Measurements from ENCODE around the gene PDCD5.
"Not testable (repeated sequence)": the region's sequence is repeated elsewhere in the genome, so short reads cannot be mapped to it uniquely, and the experiment has no call there.

The PDCD5 gene

DNA sequence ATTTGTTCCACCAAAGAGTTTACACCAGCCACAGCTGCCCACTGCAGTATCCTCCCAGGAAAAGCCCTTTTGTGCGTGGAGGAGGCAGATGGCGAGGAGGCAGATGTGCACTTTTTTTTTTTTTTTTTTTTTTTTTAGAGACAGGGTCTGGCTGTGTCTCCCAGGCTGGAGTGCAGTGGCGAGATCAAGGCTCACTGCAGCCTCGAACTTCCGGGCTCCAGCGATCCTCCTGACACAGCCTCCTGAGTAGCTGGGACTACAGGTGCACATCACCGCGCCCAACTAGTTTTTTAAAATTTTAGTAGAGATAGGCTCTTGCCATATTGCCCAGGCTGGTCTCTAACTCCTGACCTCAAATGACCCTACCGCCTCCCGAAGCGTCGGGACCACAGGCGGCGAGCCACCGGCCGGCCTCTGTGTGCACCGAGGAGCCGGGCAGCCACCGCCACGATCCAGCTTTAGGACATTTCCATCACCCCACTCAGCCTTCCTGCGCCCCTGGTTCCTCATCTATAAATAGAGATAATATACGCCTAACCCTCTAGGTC lies 563 bp upstream of the PDCD5 start:
- DNase-seq = no peak

DNA sequence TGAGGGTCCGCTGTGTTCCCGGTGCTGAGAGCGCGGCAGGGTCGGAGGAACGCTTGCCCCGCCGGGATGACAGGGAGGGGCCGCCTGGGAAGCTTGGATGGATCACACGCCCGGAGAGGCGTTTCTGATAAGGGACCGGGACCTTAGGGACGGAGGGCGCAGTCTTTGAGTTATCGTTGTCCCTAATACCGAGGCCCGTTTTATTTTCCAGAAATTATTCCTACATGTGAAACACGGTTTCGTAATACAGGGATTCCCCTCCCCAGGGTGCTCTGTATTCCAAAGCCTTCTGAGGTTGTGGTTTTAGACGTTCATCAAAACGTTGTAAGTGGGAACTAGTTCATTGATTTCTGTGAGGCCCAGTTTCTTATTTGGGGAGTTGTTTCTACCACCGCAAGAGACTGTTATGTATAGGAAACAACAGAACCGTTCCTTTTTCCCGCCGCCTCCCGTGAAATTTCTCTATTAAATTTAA lies 752 bp downstream of the PDCD5 start:
- no peak for DNase-seq

GRCh38 chr19:32587747-32588504 lies 6.9 kb downstream of the PDCD5 start:
- DNase-seq = not testable (repeated sequence)

DNA sequence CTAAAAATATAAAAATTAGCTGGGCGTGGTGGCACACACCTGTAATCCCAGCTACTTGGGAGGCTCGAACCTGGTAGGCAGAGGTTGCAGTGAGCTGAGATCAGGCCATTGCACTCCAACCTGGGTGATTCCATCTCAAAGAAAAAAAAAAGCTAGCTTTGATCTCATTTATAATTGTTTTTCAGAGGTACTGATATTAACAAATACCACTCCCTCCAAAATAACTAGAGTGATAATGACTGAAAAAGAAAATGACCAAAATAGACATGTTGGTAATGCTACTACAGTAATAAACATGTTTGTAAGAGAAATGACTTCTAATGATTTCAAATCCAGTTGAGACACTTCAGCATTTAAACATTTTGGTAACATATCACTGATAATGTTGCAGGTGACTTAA lies 13.0 kb downstream of the PDCD5 start:
- DNase-seq = no peak

- DNase-seq = no peak
Measured at GRCh38 chr19:32595491-32595890, 14.5 kb downstream of the PDCD5 start.

DNA sequence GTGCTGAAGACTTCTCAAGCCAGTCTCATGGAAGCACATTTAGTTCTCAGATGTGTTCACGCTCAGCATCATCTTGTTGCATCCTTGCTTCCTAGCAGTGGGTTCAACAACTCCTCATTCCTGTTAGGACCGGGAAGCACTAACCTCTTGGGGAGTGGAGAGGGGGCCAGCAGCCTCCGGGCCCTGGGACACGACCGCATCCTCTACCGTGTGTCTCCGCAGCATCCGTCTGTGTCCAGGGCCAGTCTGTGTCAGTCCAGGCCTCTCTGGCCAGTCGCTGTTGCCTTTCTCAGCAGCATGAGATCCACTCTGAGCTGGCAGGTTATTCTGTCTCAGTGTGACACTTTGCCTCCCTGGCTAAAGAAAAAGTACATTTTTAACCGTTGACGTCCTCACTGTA lies 17.0 kb downstream of the PDCD5 start:
- no peak for DNase-seq

GRCh38 chr19:32599258-32599657 lies 18.3 kb downstream of the PDCD5 start:
- no peak for DNase-seq

GRCh38 chr19:32599736-32600157 lies 18.8 kb downstream of the PDCD5 start:
- peak; percentile 50 for DNase-seq

DNA sequence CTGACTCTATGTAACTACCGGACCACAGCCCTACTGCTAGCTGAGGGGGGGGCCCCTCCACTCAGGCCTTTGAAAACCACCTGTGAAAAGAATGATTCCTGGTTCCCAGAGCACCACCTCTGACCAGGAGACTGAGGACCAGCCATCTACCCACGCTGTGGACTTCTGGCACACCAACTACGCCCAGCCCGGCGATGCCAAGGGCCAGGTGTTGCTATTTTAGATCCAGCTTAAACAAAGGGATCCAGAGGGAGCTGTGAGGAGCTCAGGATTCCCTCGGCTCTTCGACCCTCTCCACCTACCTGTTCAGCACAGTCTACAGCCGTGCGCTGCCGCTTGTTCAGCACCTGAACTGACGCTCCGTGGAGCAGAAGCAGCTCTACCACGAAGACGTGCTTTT lies 23.0 kb downstream of the PDCD5 start:
- no peak for DNase-seq

- DNase-seq = no peak
Measured at GRCh38 chr19:32605544-32605943, 24.6 kb downstream of the PDCD5 start.

GRCh38 chr19:32606289-32606688 lies 25.3 kb downstream of the PDCD5 start:
- no peak for DNase-seq

DNA sequence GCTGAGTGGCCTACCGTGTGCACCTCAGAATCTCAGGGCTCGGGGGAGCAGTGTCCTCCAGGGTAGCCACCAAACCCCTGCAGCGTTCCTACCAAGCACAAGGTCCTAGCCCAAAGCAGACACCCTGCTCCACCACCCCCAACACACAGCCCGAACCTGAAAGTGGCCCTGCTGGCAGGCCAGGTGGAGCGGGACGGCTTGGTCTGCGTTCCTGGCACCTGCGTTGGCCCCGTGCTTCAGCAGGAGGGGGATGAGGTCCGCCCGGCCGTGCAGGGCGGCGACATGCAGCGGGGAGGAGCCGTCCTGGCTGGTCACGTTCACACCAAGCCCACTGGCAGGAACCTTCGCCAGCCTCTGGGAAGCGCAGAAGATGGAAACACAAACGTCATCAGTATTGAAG lies 26.5 kb downstream of the PDCD5 start:
- DNase-seq = no peak

DNA sequence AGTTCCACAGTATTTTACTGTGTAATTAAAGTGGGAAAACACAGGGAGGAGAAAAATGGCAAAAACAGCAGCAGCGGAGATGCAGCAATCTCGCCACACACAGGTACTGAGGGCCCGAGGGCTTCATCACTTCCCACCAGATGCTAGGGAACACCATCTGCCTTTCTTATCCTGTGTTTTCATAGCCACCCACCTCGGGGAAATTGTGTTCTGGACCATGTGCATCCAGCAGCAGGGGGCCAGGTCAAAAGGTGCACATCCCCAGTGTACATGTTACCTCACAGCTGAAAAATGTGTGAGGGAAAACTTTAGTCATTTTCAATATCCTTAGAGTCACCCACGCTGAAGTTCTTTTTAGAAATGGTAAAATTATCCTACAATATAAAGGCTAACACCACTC lies 30.2 kb downstream of the PDCD5 start:
- no peak for DNase-seq

DNA sequence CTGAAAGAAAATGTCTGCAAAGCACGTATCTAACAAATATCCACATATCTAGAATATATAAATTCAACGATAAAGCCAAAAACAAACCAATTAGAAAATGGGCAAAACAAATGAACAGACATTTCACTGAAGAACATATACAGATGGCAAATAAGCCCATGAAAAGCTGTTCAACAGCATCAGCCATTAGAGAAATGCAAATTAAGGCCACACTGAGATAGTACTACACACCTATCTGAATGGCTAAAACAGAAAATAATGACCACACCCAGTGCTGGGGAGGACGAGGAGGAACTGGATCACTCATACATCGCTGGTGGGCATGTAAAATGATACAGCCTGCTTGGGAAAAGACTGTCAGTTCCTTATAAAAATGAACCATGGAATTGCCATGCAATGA lies 32.0 kb downstream of the PDCD5 start:
- no peak for DNase-seq

DNA sequence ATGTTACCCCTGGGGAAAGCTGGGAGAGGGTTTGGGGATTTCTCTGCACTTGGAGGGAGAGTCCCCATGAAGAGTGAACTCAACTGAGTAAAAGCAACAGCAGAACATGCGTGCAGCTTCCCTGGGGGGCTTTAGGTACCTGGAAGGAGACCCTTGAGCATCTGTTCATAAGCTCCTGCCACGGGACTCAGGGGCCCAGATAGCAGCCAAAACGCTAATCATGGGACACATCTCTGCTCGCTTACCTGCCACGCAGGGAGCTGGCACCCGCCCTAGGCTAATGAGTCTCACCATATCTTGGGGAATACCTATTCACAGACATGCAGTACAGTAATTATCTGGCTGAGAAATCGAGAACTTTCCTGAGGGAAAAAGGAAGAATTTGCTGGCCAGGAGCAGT lies 33.9 kb downstream of the PDCD5 start:
- DNase-seq = no peak

- DNase-seq = no peak
Measured at GRCh38 chr19:32615569-32615968, 34.6 kb downstream of the PDCD5 start.

DNA sequence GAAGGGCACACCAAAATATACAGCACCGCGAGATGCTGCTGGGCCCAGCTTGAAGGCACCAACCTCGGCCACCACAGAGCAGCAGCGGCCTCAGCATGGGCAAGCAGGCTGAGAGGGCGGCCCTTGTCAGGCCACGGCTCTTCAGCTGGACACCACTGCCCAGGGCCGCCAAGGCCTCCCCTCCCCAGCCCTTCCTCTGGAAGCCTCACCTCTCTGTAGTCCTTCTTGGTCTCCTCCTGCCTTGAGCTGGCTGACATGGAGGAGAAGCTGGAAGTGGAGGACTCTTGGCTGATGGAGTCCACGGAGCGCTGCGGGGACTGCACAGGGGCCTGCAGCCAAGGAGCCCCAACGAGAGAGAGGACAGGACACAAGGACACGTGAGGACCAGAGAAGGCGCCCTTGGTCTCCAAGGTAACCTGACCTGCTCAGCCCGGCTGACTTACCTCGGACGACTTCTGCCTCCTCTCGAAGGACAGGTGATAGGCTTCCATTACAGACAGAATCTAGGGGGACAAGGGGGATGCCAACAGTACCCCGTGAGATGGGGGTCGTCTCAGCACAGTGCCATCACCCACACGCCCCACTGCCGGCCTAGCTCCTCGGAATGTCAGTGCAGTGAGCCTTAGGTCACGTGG lies 38.2 kb downstream of the PDCD5 start:
- DNase-seq = no peak

DNA sequence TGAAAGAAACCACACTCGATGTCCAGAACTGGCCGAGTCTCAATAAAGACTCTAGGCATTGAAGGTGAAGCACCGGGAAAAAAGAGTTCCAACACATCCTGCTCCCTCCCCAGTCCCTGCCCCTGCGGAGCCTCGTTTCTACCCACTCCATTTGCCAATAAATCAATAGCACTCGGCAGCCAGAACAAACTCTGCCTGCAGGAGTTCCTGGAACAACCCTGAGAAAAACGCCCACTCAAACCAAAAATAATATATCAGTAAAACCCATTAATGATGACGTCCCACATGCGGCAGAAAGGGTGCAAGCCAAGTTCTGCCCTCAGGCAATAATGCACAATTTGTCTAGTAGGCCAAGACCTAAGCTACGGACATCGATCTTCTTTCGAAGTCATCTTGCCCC lies 41.0 kb downstream of the PDCD5 start:
- no peak for DNase-seq

GRCh38 chr19:32624410-32624809 lies 43.4 kb downstream of the PDCD5 start:
- no peak for DNase-seq

DNA sequence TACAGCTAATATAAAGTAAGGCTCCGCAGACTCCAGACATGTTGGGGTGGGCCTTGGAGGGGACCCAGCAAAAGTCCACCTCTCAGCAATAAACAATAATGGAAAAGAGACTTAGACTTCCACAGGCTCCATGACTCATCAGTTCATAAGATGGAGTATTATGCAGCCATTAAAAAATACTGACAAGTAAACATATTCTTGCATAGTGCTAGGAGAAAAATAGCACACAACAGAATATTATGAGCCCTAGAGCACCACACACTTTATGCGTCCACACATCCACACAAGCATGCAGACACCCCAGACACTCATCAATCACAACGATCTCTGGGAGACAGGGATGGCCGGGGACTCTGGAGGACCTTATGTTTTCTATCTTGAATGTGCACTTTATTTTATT lies 46.0 kb downstream of the PDCD5 start:
- DNase-seq = no peak

- no peak for DNase-seq
Measured at GRCh38 chr19:32627714-32628270, 46.8 kb downstream of the PDCD5 start.

- no peak for DNase-seq
Measured at GRCh38 chr19:32630338-32630737, 49.3 kb downstream of the PDCD5 start.

DNA sequence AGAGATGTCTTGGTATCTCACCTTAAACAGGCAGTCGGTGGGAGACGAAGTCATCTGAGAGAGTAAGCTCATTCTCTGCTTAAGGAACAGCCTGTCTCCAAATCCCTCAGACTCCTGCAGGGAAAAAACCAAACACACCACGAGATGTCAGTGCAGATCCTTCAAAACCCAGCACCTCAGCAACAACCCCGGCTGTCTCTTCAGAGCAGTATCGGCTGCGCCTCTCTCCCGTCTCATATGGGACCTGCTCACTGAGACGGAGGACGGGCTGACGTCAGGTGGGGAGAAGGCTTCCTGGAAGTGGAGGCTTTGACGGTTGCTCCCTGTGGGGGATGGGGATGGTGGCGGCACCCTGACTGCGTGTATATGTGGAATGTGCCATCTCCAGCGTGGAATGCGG lies 50.4 kb downstream of the PDCD5 start:
- no peak for DNase-seq
